Common myeloid progenitor, CD34-positive (primary cell): ENCODE results near the gene GRM2.

ENCODE experiments used
- CTCF ChIA-PET: fragments of 350-600 bp; sonication (Branson Sonifier 250); formaldehyde crosslinking; loops from one replicate; lab custom pipeline; 2021; ENCODE audit warnings: antibody characterized with exemption; lab: Charles Lee
- POLR2A ChIA-PET: fragments of 350-600 bp; sonication (Branson Sonifier 250); formaldehyde crosslinking; loops from one replicate; lab custom pipeline; 2021; ENCODE audit warnings: antibody characterized with exemption; lab: Charles Lee
- DNase-seq, 3 donors: peaks; one replicate each; pipeline versions ENCODE4 v3.0.0 to v3.0.0-alpha.2; 2013
- H3K27ac ChIP-seq, 2 experiments: 1 replicate in 1 of 2; 2 replicates in 1 of 2; pipeline ENCODE4 v1.7.0; 2013; ENCODE audit warnings: inconsistent platforms in 2 of 2, low read length in 2 of 2, mild to moderate bottlenecking in 2 of 2, low read depth in 1 of 2, moderate library complexity in 1 of 2; ENCODE audit not compliant: severe bottlenecking in 2 of 2, insufficient read depth in 1 of 2, poor library complexity in 1 of 2
- H3K27me3 ChIP-seq, 5 experiments: replicated peaks in 2 of 5; 1 replicate in 3 of 5; 2 replicates in 2 of 5; pipeline versions ENCODE4 v1.6.1 to v1.7.0; 2013; ENCODE audit warnings: low read length in 4 of 5, mild to moderate bottlenecking in 2 of 5, moderate library complexity in 2 of 5, inconsistent platforms in 1 of 5; ENCODE audit not compliant: insufficient read depth in 5 of 5, control insufficient read depth in 4 of 5
- H3K36me3 ChIP-seq, 4 experiments: 1 replicate in 2 of 4; 2 replicates in 2 of 4; pipeline versions ENCODE4 v1.6.1 to v1.7.0; 2013; ENCODE audit warnings: low read length in 3 of 4, control low read depth in 1 of 4, mild to moderate bottlenecking in 1 of 4; ENCODE audit not compliant: control insufficient read depth in 4 of 4, insufficient read depth in 4 of 4
- H3K4me1 ChIP-seq, 4 experiments: 1 replicate in 3 of 4; 2 replicates in 1 of 4; pipeline versions ENCODE4 v1.6.1 to v1.7.1; 2013; ENCODE audit warnings: low read length in 3 of 4, mild to moderate bottlenecking in 3 of 4, control low read depth in 1 of 4, inconsistent platforms in 1 of 4, moderate library complexity in 1 of 4; ENCODE audit not compliant: control insufficient read depth in 4 of 4, insufficient read depth in 4 of 4; ENCODE audit errors: control extremely low read depth in 1 of 4
- H3K4me3 ChIP-seq, 7 experiments: 1 replicate in 4 of 7; 2 replicates in 3 of 7; pipeline versions ENCODE4 v1.5.1 to v1.7.0; 2013; ENCODE audit warnings: mild to moderate bottlenecking in 7 of 7, low read length in 6 of 7, moderate library complexity in 6 of 7, inconsistent platforms in 2 of 7, low read depth in 2 of 7, control low read depth in 1 of 7; ENCODE audit not compliant: insufficient read depth in 4 of 7, control insufficient read depth in 1 of 7; ENCODE audit errors: extremely low read depth in 1 of 7
- H3K9me3 ChIP-seq, 5 experiments: 1 replicate in 4 of 5; 2 replicates in 1 of 5; pipeline versions ENCODE4 v1.6.1 to v1.7.1; 2013; ENCODE audit warnings: low read length in 4 of 5, mild to moderate bottlenecking in 2 of 5, inconsistent platforms in 1 of 5, low read depth in 1 of 5, moderate library complexity in 1 of 5; ENCODE audit not compliant: control insufficient read depth in 4 of 5, insufficient read depth in 2 of 5; ENCODE audit errors: control extremely low read depth in 1 of 5
- WGBS: methylation state at CpG from one replicate; pipeline ENCODE4 v1.1.5; 2013; ENCODE audit not compliant: insufficient coverage; 5-methylcytosine and 5-hydroxymethylcytosine counted together

The GRM2 gene

GRCh38 chr3:51680196-51680595 is 26.7 kb upstream of the GRM2 start:
- POLR2A ChIA-PET = no interaction called here
- no peaks in the 10 kb centered on the region for H3K27me3 ChIP-seq
- WGBS = 95% methylated on average over 5 of the region's 6 CpGs
- H3K27ac ChIP-seq = peak overlapping the region in 1 of 2 experiments; percentile 6
- peaks cover 3 to 56% (median 33%) of the 10 kb centered on the region in 4 experiments for H3K36me3 ChIP-seq
- CTCF ChIA-PET = interaction anchor here (0.9 to 12.0 kb wide), 11 partner anchors 9 to 291 kb away, joined by 3 to 214 read pairs (median 4); partner anchors contain the start of genes DCAF1 and TEX264
- no peak for DNase-seq
- peaks cover 10 to 55% (median 49%) of the 10 kb centered on the region in 4 experiments for H3K4me1 ChIP-seq
- H3K4me3 ChIP-seq = no peak overlapping the region
- H3K9me3 ChIP-seq = no peaks in the 10 kb centered on the region

GRCh38 chr3:51680663-51681230 is 26.1 kb upstream of the GRM2 start:
- 94% methylated on average over 2 of the region's 2 CpGs for WGBS
- Histone ChIP-seq H3K9me3 (no peaks in the 10 kb centered on the region), H3K4me1 (peaks cover 12 to 61% (median 54%) of the 10 kb centered on the region in 4 experiments), H3K36me3 (peaks cover 3 to 50% (median 29%) of the 10 kb centered on the region in 4 experiments), H3K27ac (peak overlapping the region in 1 of 2 experiments; percentile 6), H3K4me3 (peak overlapping the region in 3 of 7 experiments; percentile 10 to 53 (median 21)), H3K27me3 (no peaks in the 10 kb centered on the region)
- POLR2A ChIA-PET = interaction anchor here (1.7 kb wide), 1 partner anchor 181 kb away, joined by 5 read pairs; the partner anchor contains the start of gene DCAF1
- no peak for DNase-seq
- CTCF ChIA-PET = interaction anchor here (0.6 to 12.0 kb wide), 13 partner anchors 11 to 291 kb away, joined by 3 to 214 read pairs (median 4); partner anchors contain the start of genes DCAF1 and TEX264

- ChIA-PET CTCF (interaction anchor here (0.7 to 12.0 kb wide), 17 partner anchors 12 to 292 kb away, joined by 3 to 214 read pairs (median 4); partner anchors contain the start of genes DCAF1 and TEX264), POLR2A (interaction anchor here (1.7 kb wide), 1 partner anchor 182 kb away, joined by 5 read pairs; the partner anchor contains the start of gene DCAF1)
- peak overlapping the region in 1 of 2 experiments; percentile 6 for H3K27ac ChIP-seq
- WGBS = 0% methylated on average over 1 of the region's 3 CpGs
- no peaks in the 10 kb centered on the region for H3K27me3 ChIP-seq
- no peaks in the 10 kb centered on the region for H3K9me3 ChIP-seq
- peak overlapping the region in 4 of 7 experiments; percentile 9 to 53 (median 26) for H3K4me3 ChIP-seq
- peaks cover 3 to 43% (median 23%) of the 10 kb centered on the region in 4 experiments for H3K36me3 ChIP-seq
- H3K4me1 ChIP-seq = peaks cover 12 to 68% (median 62%) of the 10 kb centered on the region in 4 experiments
- peak; percentile 23 to 63 (median 61) for DNase-seq
Measured at GRCh38 chr3:51681453-51681852, 25.4 kb upstream of the GRM2 start.

DNA sequence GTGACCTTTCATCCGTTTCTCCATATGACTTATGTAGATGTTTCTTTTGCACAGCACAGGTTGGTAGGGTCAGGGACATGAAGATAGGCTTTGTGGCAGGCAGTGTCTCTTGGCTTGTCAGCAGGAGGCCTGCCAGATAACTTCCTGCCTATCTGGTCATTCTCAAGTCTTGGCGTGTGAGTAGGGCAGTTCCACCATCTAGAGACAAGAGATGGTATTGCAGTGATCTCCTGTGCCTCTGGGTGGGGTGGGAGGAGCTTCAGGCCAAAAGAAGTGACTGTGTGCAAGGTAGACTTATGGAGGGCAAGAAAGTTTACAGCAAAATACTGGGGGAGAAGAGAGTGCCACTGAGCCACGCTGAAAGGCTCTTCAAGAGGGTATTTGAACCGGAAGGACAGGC is 24.8 kb upstream of the GRM2 start:
- 29% methylated on average over 3 of the region's 4 CpGs for WGBS
- Histone ChIP-seq H3K9me3 (no peaks in the 10 kb centered on the region), H3K36me3 (peaks cover 3 to 38% (median 17%) of the 10 kb centered on the region in 4 experiments), H3K27ac (no peak overlapping the region), H3K4me1 (peaks cover 12 to 74% (median 68%) of the 10 kb centered on the region in 4 experiments), H3K27me3 (no peaks in the 10 kb centered on the region), H3K4me3 (peak overlapping the region in 5 of 7 experiments; percentile 1 to 53 (median 31))
- DNase-seq = peak; percentile 82 to 89 (median 87)
- POLR2A ChIA-PET = interaction anchor here (1.7 kb wide), 1 partner anchor 182 kb away, joined by 5 read pairs; the partner anchor contains the start of gene DCAF1
- CTCF ChIA-PET = interaction anchor here (0.7 to 12.0 kb wide), 20 partner anchors 9 to 1068 kb away, joined by 3 to 214 read pairs (median 4); partner anchors contain the start of genes DCAF1 and TEX264

- Histone ChIP-seq H3K27me3 (no peaks in the 10 kb centered on the region), H3K4me1 (peaks cover 12 to 78% (median 72%) of the 10 kb centered on the region in 4 experiments), H3K4me3 (peak overlapping the region in 1 of 7 experiments; percentile 21), H3K9me3 (no peaks in the 10 kb centered on the region), H3K27ac (no peak overlapping the region), H3K36me3 (peaks cover 3 to 33% (median 13%) of the 10 kb centered on the region in 4 experiments)
- no peak for DNase-seq
- 75% methylated on average over 7 of the region's 7 CpGs for WGBS
- ChIA-PET CTCF (interaction anchor here (0.7 to 12.0 kb wide), 16 partner anchors 9 to 1068 kb away, joined by 3 to 214 read pairs (median 4); partner anchors contain the start of genes DCAF1 and TEX264), POLR2A (interaction anchor here (1.7 kb wide), 1 partner anchor 183 kb away, joined by 5 read pairs; the partner anchor contains the start of gene DCAF1)
Measured at GRCh38 chr3:51682526-51682925, 24.3 kb upstream of the GRM2 start.

DNA sequence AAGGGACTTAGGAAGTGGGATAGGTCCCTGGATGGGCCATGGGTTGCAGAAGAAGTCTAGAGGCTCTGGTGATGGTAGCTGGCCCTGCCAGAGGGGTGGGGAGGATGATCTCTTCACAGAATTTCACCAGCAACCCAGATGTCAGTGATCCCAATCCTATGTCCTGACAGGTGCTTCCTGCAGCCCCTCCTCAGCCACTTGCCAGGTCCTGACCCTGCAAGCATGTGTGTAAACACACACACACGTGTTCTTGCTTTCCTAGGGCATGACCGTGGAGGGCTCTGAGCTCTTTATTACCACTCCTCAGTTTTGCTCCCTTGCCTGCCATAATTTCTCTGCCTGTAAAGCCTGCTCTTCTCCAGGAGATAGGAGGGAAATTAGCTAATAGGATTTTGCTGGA is 23.3 kb upstream of the GRM2 start:
- WGBS = 61% methylated on average over 2 of the region's 2 CpGs
- Histone ChIP-seq H3K4me3 (no peak overlapping the region), H3K27me3 (no peaks in the 10 kb centered on the region), H3K36me3 (peaks cover 2 to 32% (median 10%) of the 10 kb centered on the region in 4 experiments), H3K27ac (no peak overlapping the region), H3K9me3 (no peaks in the 10 kb centered on the region), H3K4me1 (peaks cover 12 to 89% (median 75%) of the 10 kb centered on the region in 4 experiments)
- no peak for DNase-seq
- ChIA-PET CTCF (interaction anchor here (1.1 to 12.0 kb wide), 3 partner anchors 14 to 42 kb away, joined by 4 to 214 read pairs (median 146); partner anchors contain the start of gene TEX264), POLR2A (no interaction called here)
